Neural crest cell (in vitro differentiated cells): Measurements from ENCODE around the gene NCBP3. TPM values are rescaled to one million over a fixed set of nuclear protein-coding genes. Genes with fewer than 3 reads are reported as not detected.

Experiments used
- DNase-seq: peaks from one replicate; pipeline ENCODE4 v3.0.0; 2021; ENCODE audit warnings: low read depth, mixed read lengths, low spot score
- H3K27ac Mint-ChIP-seq: one replicate; pipeline ENCODE4 v1.8.0; 2021; ENCODE audit warnings: mild to moderate bottlenecking, mixed read lengths; ENCODE audit not compliant: unreplicated experiment
- H3K27me3 Mint-ChIP-seq: 2 replicates; pipeline ENCODE4 v1.8.0; 2021; ENCODE audit warnings: low read depth, mild to moderate bottlenecking, mixed read lengths
- H3K36me3 Mint-ChIP-seq: 2 replicates; pipeline ENCODE4 v1.8.0; 2021; ENCODE audit warnings: low read depth, mild to moderate bottlenecking, mixed read lengths
- H3K4me1 Mint-ChIP-seq: 2 replicates; pipeline ENCODE4 v1.8.0; 2021; ENCODE audit warnings: mixed read lengths
- H3K4me3 Mint-ChIP-seq: one replicate; pipeline ENCODE4 v1.8.0; 2021; ENCODE audit warnings: mild to moderate bottlenecking, mixed read lengths
- H3K9me3 Mint-ChIP-seq: 2 replicates; pipeline ENCODE4 v1.8.0; 2021; ENCODE audit warnings: mixed read lengths
- total RNA-seq: library from RNA; stranded (reverse); gene quantifications from 2 replicates; pipeline ENCODE4 v1.2.1, GENCODE V29; 2021
- TF ChIP-seq, protein P1 (sequence below): fragments of 200-600 bp; sonication (generic); conservative IDR thresholded peaks from 2 replicates; pipeline ENCODE4 v1.5.0; 2021; ENCODE audit warnings: antibody characterized with exemption, mild to moderate bottlenecking

Gene NCBP3
- total RNA-seq, 1 donor from 2014 or later, result 61.5 TPM

DNA sequence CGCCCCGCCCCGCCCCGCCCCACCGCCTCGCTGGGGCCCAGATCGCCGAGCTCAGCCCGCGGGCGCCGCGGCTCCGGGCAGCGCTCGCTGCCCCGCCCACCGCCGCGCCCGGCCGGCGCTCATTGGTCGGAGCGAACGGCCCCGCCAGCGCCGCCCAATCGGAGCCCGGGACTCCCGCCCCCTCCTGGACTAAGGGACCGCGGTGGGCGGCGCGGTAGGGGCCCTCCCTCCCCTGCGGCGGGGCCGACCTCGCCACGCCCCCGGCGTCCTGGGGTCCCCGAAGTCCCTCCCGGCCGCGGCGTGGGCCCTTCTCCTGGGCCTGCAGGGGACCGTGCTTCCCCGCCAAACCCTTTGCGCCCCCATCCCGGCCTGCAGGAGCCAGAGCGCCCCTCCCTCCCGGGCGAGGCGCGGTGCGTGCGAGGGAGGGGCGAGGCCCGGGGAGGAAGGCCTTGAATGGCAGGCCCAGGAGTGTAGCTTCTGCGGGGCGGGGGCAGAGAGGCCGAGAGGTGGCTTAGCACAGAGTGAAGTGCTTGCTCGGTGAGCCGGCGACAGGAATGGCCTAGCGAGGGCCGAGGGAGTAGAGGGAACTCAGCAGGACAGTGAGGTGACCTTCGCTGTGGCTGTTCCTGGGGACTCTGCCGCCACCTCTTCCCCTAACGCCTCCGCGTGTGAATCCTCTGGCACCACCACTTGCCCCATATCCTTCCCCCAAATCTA is 47.1 kb upstream of the NCBP3 start, which contains the start of gene CAMKK1:
CAMKK1 (minus strand) TSS at position 51 of the 717 bp plus-strand sequence. CDS start 7,366 bp downstream, outside the sequence.
- H3K9me3 Mint-ChIP-seq, result no peaks in the 10 kb centered on the region
- H3K27me3 Mint-ChIP-seq, result peaks cover 25% of the 10 kb centered on the region
- peak within 1 kb of the TSS; percentile 87 for H3K4me3 Mint-ChIP-seq
- H3K27ac Mint-ChIP-seq, result peak within 1 kb of the TSS; percentile 62
- DNase-seq, result peak; percentile 76
- H3K4me1 Mint-ChIP-seq, result peaks cover 38% of the 10 kb centered on the region
- TF ChIP-seq, protein P1, sequence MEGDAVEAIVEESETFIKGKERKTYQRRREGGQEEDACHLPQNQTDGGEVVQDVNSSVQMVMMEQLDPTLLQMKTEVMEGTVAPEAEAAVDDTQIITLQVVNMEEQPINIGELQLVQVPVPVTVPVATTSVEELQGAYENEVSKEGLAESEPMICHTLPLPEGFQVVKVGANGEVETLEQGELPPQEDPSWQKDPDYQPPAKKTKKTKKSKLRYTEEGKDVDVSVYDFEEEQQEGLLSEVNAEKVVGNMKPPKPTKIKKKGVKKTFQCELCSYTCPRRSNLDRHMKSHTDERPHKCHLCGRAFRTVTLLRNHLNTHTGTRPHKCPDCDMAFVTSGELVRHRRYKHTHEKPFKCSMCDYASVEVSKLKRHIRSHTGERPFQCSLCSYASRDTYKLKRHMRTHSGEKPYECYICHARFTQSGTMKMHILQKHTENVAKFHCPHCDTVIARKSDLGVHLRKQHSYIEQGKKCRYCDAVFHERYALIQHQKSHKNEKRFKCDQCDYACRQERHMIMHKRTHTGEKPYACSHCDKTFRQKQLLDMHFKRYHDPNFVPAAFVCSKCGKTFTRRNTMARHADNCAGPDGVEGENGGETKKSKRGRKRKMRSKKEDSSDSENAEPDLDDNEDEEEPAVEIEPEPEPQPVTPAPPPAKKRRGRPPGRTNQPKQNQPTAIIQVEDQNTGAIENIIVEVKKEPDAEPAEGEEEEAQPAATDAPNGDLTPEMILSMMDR, result no peak
- H3K36me3 Mint-ChIP-seq, result no peaks in the 10 kb centered on the region

DNA sequence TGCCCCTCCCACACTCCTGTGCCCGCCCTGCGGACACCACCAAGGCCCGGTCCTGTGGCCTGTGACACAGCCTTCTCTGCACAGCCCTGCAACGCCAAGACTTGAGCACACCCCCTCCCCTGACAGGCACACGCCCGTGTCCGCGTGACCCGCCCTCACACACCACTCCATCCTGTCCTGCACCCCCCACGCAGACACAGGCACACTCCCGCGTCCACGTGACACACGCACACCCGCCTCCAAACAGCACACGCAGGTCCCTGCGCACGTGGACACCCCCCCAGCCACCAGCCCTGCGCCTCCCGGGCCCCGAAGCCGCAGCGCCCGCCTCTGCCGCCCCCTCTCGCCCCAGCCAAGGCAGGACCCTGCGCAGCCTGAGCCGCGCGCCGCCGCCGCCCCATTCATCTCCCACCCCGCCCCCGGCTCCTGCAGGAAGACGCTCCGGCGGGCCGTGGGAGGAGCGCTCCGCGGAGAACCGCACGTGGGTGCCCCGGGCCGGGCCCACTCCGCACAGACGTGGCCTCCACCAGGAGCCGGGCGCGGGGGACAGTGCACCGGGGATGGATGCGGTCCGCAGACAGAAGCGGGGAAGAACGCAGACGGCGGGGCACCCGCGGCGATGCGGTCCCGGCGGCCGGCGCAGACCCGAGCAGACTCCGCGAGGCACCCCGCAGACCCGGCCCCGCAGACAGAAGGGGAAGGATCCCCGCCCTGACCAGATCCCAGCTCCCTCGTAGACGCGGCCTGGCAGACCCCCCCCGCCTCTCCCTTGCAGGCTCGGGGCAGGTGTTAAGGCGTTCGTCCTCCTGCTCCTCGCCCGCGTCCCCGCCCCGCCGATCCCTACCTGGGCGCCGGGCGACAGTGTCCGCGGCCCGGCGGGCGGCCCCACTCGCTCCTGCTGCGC is 46.3 kb upstream of the NCBP3 start:
- Mint-ChIP-seq H3K27me3 (peaks cover 25% of the 10 kb centered on the region), H3K4me3 (peak overlapping the region; percentile 87), H3K27ac (no peak overlapping the region), H3K9me3 (no peaks in the 10 kb centered on the region), H3K4me1 (peaks cover 34% of the 10 kb centered on the region), H3K36me3 (no peaks in the 10 kb centered on the region)
- peak; percentile 48 for DNase-seq
- TF ChIP-seq, protein P1, result peak; percentile 19

GRCh38 chr17:3891626-3892094 is 45.6 kb upstream of the NCBP3 start:
- Mint-ChIP-seq H3K27me3 (peaks cover 25% of the 10 kb centered on the region), H3K27ac (no peak overlapping the region), H3K9me3 (no peaks in the 10 kb centered on the region), H3K4me1 (peaks cover 28% of the 10 kb centered on the region), H3K4me3 (peak overlapping the region; percentile 87), H3K36me3 (no peaks in the 10 kb centered on the region)
- TF ChIP-seq, protein P1, result no peak
- DNase-seq, result no peak

DNA sequence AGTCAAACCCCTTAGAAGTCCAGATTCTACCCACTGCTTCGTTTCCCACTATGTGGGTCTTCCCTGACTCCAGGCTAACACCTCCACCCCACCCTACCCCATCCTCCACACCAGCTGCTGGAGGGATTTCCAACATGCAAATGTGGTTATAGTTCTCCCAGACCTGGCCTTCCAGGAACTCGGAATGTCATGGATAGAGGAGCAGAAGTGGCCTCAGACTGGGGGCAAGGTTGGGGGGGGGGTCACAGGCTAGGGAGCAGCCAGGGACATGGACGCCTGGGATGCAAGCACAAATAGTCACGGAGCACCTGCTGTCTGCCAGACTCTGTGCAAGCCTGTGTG is 44.8 kb upstream of the NCBP3 start:
- Mint-ChIP-seq H3K9me3 (no peaks in the 10 kb centered on the region), H3K36me3 (no peaks in the 10 kb centered on the region), H3K4me1 (peaks cover 26% of the 10 kb centered on the region), H3K27ac (peak overlapping the region; percentile 71), H3K4me3 (peak overlapping the region; percentile 87), H3K27me3 (peaks cover 25% of the 10 kb centered on the region)
- no peak for DNase-seq
- TF ChIP-seq, protein P1, result no peak

GRCh38 chr17:3890082-3890877 is 44.2 kb upstream of the NCBP3 start:
- H3K4me3 Mint-ChIP-seq, result peak overlapping the region; percentile 87
- H3K27me3 Mint-ChIP-seq, result peaks cover 25% of the 10 kb centered on the region
- no peak for DNase-seq
- H3K36me3 Mint-ChIP-seq, result no peaks in the 10 kb centered on the region
- TF ChIP-seq, protein P1, result no peak
- peak overlapping the region; percentile 71 for H3K27ac Mint-ChIP-seq
- peaks cover 26% of the 10 kb centered on the region for H3K4me1 Mint-ChIP-seq
- no peaks in the 10 kb centered on the region for H3K9me3 Mint-ChIP-seq
